Uterus (tissue), 4 donors: ENCODE data around the gene PSMG4. TPM values are rescaled to one million over a fixed set of nuclear protein-coding genes. Genes with fewer than 3 reads are reported as not detected.

Source experiments
- DNase-seq, 2 donors: peaks; one replicate each; pipeline ENCODE4 v3.0.0-alpha.2; 2019 to 2020
- H3K27ac ChIP-seq, 2 donors: fragments of 200-600 bp; sonication (generic); 1 replicate in 1 of 2; 2 replicates in 1 of 2; pipeline ENCODE4 v1.5.1; 2016 to 2018
- H3K27me3 ChIP-seq, 2 donors: fragments of 200-600 bp; sonication (generic); one replicate each; pipeline ENCODE4 v1.5.1; 2018 to 2019; ENCODE audit warnings: control low read depth in 1 of 2
- H3K36me3 ChIP-seq, 2 donors: fragments of 200-600 bp; sonication (generic); one replicate each; pipeline ENCODE4 v1.5.1; 2019; ENCODE audit warnings: control low read depth in 1 of 2
- H3K4me1 ChIP-seq, 2 donors: fragments of 200-600 bp; sonication (generic); one replicate each; pipeline ENCODE4 v1.5.1; 2018 to 2019; ENCODE audit warnings: control low read depth in 1 of 2
- H3K4me3 ChIP-seq, 2 donors: fragments of 200-600 bp; sonication (generic); 1 replicate in 1 of 2; 2 replicates in 1 of 2; pipeline ENCODE4 v1.5.1; 2018 to 2019; ENCODE audit warnings: mild to moderate bottlenecking in 1 of 2
- H3K9me3 ChIP-seq, 2 donors: fragments of 200-600 bp; sonication (generic); one replicate each; pipeline ENCODE4 v1.5.1; 2019; ENCODE audit warnings: control low read depth in 1 of 2
- POLR2A ChIP-seq, 2 donors: fragments of 450-650 bp; IDR thresholded peaks; one replicate each; pipeline ENCODE4 v1.6.1; 2016; ENCODE audit warnings: antibody characterized with exemption in 2 of 2, mild to moderate bottlenecking in 1 of 2, moderate library complexity in 1 of 2
- intact Hi-C: fragments of 100-400 bp; cut with DNase I; formaldehyde crosslinking; loops from one replicate; pipeline ENCODE4 v1.15.1; 2023; ENCODE audit warnings: low total_unique reads
- total RNA-seq, 4 donors: library from RNA; depleted of rRNA in 3 of 4; stranded (reverse); fragments of >200 nt in 3 of 4; gene quantifications; one replicate each; pipeline versions ENCODE4 v1.1.0 to v1.2.4, GENCODE V29; 2014 to 2023
- TF ChIP-seq, protein P1 (sequence below), 4 experiments: fragments of 200-600 bp in 2 of 4; fragments of 450-650 bp in 2 of 4; sonication (generic) in 2 of 4; IDR thresholded peaks; one replicate each; pipeline ENCODE4 v1.5.1; 2016 to 2019; ENCODE audit warnings: antibody characterized with exemption in 4 of 4, mild to moderate bottlenecking in 2 of 4, moderate library complexity in 1 of 4
- donor health status: DM: yes; HTN: yes; CAD: no.

PSMG4 gene
- total RNA-seq, 4 donors from 2014 or later = 13.1 to 49.4 (median 28.0) TPM

DNA sequence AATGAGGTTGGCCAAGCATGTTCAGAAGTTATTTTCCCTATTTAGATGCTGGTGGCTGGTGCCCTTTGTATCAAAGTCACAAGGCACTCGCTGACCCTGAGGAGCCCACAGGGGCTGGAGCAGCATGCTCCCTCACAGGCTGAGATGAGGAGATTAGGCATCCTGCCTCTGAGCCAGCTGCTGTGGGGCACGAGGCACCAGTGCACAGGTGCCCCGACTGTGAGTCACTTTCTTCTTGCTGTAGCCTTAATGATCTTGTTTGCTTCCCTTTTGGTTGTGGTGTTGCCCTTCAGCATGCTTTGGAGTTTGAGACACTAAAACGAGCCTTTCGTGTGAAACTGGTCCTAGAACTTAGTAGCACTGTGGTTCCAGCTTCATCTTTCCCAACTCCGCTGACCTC is 4.3 kb downstream of the PSMG4 start:
- no peaks in the 10 kb centered on the region for H3K9me3 ChIP-seq
- peaks cover 0 to 11% of the 10 kb centered on the region in 2 donors for H3K4me1 ChIP-seq
- intact Hi-C loops = no loop called here
- H3K4me3 ChIP-seq = no peak overlapping the region
- no peaks in the 10 kb centered on the region for H3K36me3 ChIP-seq
- no peak overlapping the region for H3K27ac ChIP-seq
- DNase-seq = no peak
- TF ChIP-seq, protein P1, sequence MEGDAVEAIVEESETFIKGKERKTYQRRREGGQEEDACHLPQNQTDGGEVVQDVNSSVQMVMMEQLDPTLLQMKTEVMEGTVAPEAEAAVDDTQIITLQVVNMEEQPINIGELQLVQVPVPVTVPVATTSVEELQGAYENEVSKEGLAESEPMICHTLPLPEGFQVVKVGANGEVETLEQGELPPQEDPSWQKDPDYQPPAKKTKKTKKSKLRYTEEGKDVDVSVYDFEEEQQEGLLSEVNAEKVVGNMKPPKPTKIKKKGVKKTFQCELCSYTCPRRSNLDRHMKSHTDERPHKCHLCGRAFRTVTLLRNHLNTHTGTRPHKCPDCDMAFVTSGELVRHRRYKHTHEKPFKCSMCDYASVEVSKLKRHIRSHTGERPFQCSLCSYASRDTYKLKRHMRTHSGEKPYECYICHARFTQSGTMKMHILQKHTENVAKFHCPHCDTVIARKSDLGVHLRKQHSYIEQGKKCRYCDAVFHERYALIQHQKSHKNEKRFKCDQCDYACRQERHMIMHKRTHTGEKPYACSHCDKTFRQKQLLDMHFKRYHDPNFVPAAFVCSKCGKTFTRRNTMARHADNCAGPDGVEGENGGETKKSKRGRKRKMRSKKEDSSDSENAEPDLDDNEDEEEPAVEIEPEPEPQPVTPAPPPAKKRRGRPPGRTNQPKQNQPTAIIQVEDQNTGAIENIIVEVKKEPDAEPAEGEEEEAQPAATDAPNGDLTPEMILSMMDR (IDR thresholded peaks at IDR 0.05) = no peak
- TF ChIP-seq POLR2A (IDR thresholded peaks at IDR 0.05) = no peak
- H3K27me3 ChIP-seq = no peaks in the 10 kb centered on the region

GRCh38 chr6:3264356-3264755 is 5.6 kb downstream of the PSMG4 start:
- Histone ChIP-seq H3K27ac (no peak overlapping the region), H3K27me3 (no peaks in the 10 kb centered on the region), H3K36me3 (no peaks in the 10 kb centered on the region), H3K9me3 (no peaks in the 10 kb centered on the region), H3K4me3 (no peak overlapping the region), H3K4me1 (peaks cover 0 to 11% of the 10 kb centered on the region in 2 donors)
- intact Hi-C loops = no loop called here
- DNase-seq = no peak
- TF ChIP-seq POLR2A (IDR thresholded peaks at IDR 0.05) = no peak
- TF ChIP-seq, protein P1 (IDR thresholded peaks at IDR 0.05) = no peak

DNA sequence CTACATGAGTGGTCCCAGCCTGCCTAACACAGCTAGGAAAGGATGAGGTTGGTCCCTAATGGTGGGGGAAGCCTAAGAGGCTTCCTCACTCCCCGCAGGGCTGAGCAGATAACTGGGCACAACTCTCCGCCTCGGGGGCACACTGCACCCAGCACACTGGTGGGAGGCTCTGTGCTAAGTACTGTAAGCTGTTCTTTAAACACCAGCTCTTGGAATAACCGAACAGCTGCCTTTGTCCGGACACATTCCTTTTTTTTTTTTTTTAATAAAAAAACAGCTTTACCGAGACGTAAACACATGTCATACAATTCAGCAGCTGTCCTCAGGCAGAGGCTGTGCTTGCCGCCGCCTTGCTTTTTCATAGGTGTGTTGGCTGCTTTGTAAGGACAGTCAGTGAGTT is 6.9 kb downstream of the PSMG4 start:
- Histone ChIP-seq H3K4me1 (peaks cover 0 to 5% of the 10 kb centered on the region in 2 donors), H3K36me3 (no peaks in the 10 kb centered on the region), H3K27me3 (no peaks in the 10 kb centered on the region), H3K4me3 (no peak overlapping the region), H3K27ac (no peak overlapping the region), H3K9me3 (no peaks in the 10 kb centered on the region)
- intact Hi-C loops = no loop called here
- DNase-seq = no peak
- TF ChIP-seq, protein P1 (IDR thresholded peaks at IDR 0.05) = no peak
- no peak for TF ChIP-seq POLR2A (IDR thresholded peaks at IDR 0.05)

GRCh38 chr6:3266170-3266569 is 7.4 kb downstream of the PSMG4 start:
- intact Hi-C loops = no loop called here
- no peak for DNase-seq
- no peaks in the 10 kb centered on the region for H3K27me3 ChIP-seq
- TF ChIP-seq, protein P1 (IDR thresholded peaks at IDR 0.05) = no peak
- no peak for TF ChIP-seq POLR2A (IDR thresholded peaks at IDR 0.05)
- no peak overlapping the region for H3K27ac ChIP-seq
- no peaks in the 10 kb centered on the region for H3K9me3 ChIP-seq
- H3K4me1 ChIP-seq = peaks cover 0 to under 1% of the 10 kb centered on the region in 2 donors
- no peaks in the 10 kb centered on the region for H3K36me3 ChIP-seq
- H3K4me3 ChIP-seq = no peak overlapping the region

- no peak overlapping the region for H3K4me3 ChIP-seq
- no peak for TF ChIP-seq POLR2A (IDR thresholded peaks at IDR 0.05)
- TF ChIP-seq, protein P1 (IDR thresholded peaks at IDR 0.05) = no peak
- H3K27me3 ChIP-seq = no peaks in the 10 kb centered on the region
- no peaks in the 10 kb centered on the region for H3K4me1 ChIP-seq
- H3K36me3 ChIP-seq = no peaks in the 10 kb centered on the region
- no peak overlapping the region for H3K27ac ChIP-seq
- no peak for DNase-seq
- H3K9me3 ChIP-seq = no peaks in the 10 kb centered on the region
- intact Hi-C loops = no loop called here
Observed at GRCh38 chr6:3267162-3267561, 8.4 kb downstream of the PSMG4 start.
